HG02571 (cell line): Measurements from ENCODE around the gene HIVEP1.
"Not testable (repeated sequence)": the region's sequence is repeated elsewhere in the genome, so short reads cannot be mapped to it uniquely, and the experiment has no call there.

Experiments used
- ATAC-seq: cut with Tn5 transposase; IDR thresholded peaks from one replicate; pipeline ENCODE4 v1.9.1; 2021; ENCODE audit warnings: mild to moderate bottlenecking, moderate library complexity; ENCODE audit not compliant: unreplicated experiment

Gene HIVEP1

GRCh38 chr6:12081771-12082170 lies 69.7 kb downstream of the HIVEP1 start:
- ATAC-seq, result no peak

GRCh38 chr6:12082368-12082767 lies 70.3 kb downstream of the HIVEP1 start:
- ATAC-seq, result no peak

- ATAC-seq, result no peak
Measured at GRCh38 chr6:12083302-12083701, 71.2 kb downstream of the HIVEP1 start.

- no peak for ATAC-seq
Measured at GRCh38 chr6:12083763-12084162, 71.7 kb downstream of the HIVEP1 start.

- ATAC-seq, result no peak
Measured at GRCh38 chr6:12084681-12085080, 72.6 kb downstream of the HIVEP1 start.

- ATAC-seq, result no peak
Measured at GRCh38 chr6:12088531-12088930, 76.4 kb downstream of the HIVEP1 start.

- no peak for ATAC-seq
Measured at GRCh38 chr6:12090714-12091113, 78.6 kb downstream of the HIVEP1 start.

GRCh38 chr6:12092762-12093161 lies 80.7 kb downstream of the HIVEP1 start:
- ATAC-seq, result no peak

- no peak for ATAC-seq
Measured at GRCh38 chr6:12094689-12095088, 82.6 kb downstream of the HIVEP1 start.

- ATAC-seq, result no peak
Measured at GRCh38 chr6:12096342-12096741, 84.2 kb downstream of the HIVEP1 start.

GRCh38 chr6:12097791-12098190 lies 85.7 kb downstream of the HIVEP1 start:
- ATAC-seq, result no peak

- no peak for ATAC-seq
Measured at GRCh38 chr6:12099623-12100338, 87.7 kb downstream of the HIVEP1 start.

- no peak for ATAC-seq
Measured at GRCh38 chr6:12101048-12101447, 88.9 kb downstream of the HIVEP1 start.

GRCh38 chr6:12101653-12102312 lies 89.7 kb downstream of the HIVEP1 start:
- no peak for ATAC-seq

- no peak for ATAC-seq
Measured at GRCh38 chr6:12102350-12102749, 90.2 kb downstream of the HIVEP1 start.

GRCh38 chr6:12103158-12103557 lies 91.0 kb downstream of the HIVEP1 start:
- ATAC-seq, result no peak

- no peak for ATAC-seq
Measured at GRCh38 chr6:12105271-12105670, 93.2 kb downstream of the HIVEP1 start.

- not testable (repeated sequence) for ATAC-seq
Measured at GRCh38 chr6:12108376-12108775, 96.3 kb downstream of the HIVEP1 start.

GRCh38 chr6:12110523-12111362 lies 98.6 kb downstream of the HIVEP1 start:
- no peak for ATAC-seq

- no peak for ATAC-seq
Measured at GRCh38 chr6:12111363-12111670, 99.2 kb downstream of the HIVEP1 start.

- no peak for ATAC-seq
Measured at GRCh38 chr6:12112540-12113189, 100.6 kb downstream of the HIVEP1 start.
